KOPT-K1 (cell line): ENCODE data around the gene MED12L.
A peak's percentile ranks its signal among the peaks of the same experiment; 100 is the strongest.
"Not testable (repeated sequence)": the region's sequence is repeated elsewhere in the genome, so short reads cannot be mapped to it uniquely, and the experiment has no call there.

Experiments used
- H3K27ac ChIP-seq: fragments of 200-600 bp; sonication (generic); 2 replicates; pipeline ENCODE4 v1.5.1; 2016; ENCODE audit warnings: antibody characterized with exemption, mild to moderate bottlenecking, low read depth, low read length; ENCODE audit not compliant: poor library complexity, severe bottlenecking
- H3K36me3 ChIP-seq: fragments of 200-600 bp; sonication (generic); 2 replicates; pipeline ENCODE4 v1.5.1; 2017; ENCODE audit warnings: antibody characterized with exemption, mild to moderate bottlenecking, low read length, moderate library complexity; ENCODE audit not compliant: insufficient read depth
- H3K9me3 ChIP-seq: fragments of 200-600 bp; sonication (generic); 2 replicates; pipeline ENCODE4 v1.5.1; 2017; ENCODE audit warnings: antibody characterized with exemption, low read length, mild to moderate bottlenecking; ENCODE audit not compliant: insufficient read depth, poor library complexity, severe bottlenecking

Gene MED12L

DNA sequence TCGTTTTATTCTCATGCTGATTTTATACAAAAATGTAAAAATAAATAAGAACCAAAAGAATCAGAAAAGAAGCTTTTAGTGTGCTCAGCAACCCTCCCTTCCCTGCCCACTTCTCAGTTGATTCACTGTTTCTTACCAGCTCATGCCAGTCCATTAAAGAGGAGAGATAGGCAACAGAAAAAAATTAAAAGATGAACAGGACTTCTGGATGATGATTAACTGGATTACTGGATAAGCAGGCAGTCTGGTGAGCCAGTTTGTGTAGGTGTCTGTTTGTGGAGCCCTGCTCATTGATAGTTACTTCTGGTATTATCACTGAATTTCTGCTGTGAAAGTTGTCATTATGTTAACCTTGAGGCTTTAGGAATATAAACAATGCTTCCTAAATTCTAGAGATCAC lies 132.7 kb downstream of the MED12L start:
- H3K36me3 ChIP-seq, result peaks cover 16% of the 10 kb centered on the region; the same call in 1 of the 2 replicates
- H3K27ac ChIP-seq, result no peak overlapping the region

DNA sequence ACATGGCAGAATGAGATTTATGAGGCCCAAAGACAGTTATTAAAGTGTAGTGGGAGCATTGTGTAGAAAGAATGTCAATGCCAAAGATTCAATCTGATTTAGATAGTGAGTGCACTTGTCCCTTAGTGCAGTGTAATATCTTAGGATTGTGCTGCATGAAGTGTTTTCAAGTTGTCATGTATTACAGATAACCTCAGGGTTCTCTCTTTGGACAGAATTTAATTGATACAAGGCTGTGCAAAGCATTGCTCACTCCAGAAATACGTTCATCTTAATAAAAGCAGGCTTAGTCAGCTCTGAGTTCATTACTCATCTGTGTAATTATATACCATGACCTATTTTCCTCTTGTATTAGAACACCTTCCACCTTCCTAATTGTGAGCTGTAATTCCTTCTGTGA lies 133.6 kb downstream of the MED12L start:
- Histone ChIP-seq H3K9me3 (peaks cover 27% of the 10 kb centered on the region), H3K27ac (no peak overlapping the region), H3K36me3 (peaks cover 16% of the 10 kb centered on the region; the same call in 1 of the 2 replicates)

More for the DNA sequence above, 132.7 kb downstream of the MED12L start:
- peaks cover 27% of the 10 kb centered on the region for H3K9me3 ChIP-seq

DNA sequence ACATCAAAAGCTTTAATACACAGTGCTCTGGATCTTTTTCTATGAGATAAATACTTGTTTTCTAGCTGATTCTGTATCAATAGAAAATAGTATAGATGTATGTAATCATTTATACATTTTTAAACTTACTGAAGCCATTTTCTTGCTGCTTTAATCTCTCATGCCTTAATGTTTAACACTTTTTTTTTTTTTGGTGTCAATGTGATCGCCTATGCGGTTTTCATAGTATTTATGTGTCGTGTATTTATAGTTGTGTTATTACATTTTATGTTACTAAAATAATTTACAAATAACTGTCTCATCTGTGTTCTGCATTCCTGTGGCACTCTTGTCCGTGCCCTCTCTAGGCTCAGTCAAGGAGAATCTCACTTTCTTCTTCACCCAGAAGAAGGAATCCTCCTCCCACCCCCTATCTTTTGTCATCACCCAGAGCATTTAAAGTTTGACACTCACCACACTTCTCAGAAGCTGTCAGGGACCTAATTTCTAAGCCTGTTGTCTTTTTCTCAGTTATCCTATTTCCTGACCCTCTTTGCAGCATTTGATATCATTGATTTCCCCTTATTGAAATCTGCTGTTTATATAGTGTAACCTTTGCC lies 138.9 kb downstream of the MED12L start:
- H3K9me3 ChIP-seq, result peaks cover 27% of the 10 kb centered on the region

DNA sequence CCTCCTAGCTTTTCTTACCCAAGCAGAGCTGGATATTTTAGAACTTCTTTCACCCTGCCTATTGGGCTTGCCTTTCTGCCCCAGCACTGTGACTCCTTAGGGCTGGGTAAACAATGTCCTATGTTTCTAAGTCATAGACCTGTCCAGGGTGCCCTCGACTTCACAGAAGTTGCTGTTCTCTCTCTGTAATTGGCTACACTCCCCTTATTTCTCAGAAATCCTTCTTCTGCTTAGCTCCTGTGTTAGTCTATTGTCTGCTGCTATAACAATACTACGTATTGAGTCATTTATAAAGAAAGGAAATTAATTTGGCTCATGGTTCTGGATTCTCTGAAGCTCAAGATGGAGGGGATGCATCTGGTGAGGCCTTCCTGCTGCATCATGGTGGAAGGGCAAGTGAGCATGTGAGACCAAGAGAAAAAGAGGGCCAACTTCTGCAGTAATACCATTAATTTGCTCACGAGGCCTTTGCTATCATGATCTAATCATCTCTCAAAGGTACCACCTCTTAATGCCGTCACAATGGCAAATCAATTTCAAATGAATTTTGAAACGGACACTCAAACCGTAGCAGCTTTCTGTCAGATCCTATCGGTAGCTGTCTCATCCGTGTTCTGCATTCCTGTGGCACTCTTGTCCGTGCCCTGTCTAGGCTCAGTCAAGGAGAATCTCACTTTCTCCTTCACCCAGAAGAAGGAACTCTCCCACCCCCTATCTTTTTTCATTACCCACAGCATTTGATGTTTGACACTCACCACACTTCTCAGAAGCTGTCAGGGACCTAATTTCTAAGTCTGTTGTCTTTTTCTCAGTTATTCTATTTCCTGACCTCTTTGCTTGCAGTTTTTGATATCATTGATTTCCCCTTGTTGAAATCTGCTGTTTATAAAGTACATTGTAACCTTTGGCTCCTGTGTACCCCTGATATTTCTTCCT lies 139.8 kb downstream of the MED12L start:
- Histone ChIP-seq H3K9me3 (peaks cover 23% of the 10 kb centered on the region), H3K27ac (no peak overlapping the region), H3K36me3 (peaks cover 21% of the 10 kb centered on the region; the same call in 1 of the 2 replicates)

More for the DNA sequence above, 138.9 kb downstream of the MED12L start:
- peaks cover 25% of the 10 kb centered on the region; the same call in 1 of the 2 replicates for H3K36me3 ChIP-seq
- no peak overlapping the region for H3K27ac ChIP-seq

DNA sequence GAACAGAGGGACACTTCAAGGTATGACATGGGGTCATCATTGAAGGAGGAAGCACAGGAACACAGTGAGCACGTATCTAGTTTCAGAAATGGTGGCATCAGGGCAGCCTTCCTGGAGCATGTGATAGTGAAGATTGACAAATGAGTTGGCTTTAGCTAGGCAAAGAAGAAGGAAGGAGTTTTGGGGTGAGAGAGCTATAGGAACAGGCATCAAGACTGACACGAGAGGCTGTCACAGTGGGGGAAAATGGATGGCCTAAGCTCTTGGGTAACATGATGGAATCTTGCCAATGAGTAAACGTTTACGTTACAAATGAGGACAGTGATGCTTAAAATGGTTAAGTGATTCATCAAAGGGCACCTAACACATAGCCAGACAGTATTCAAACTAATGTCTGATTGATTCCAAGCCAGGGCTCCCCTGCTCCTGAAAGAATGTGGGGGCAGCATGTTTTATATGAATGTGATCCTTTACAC lies 140.7 kb downstream of the MED12L start:
- Histone ChIP-seq H3K36me3 (peaks cover 19% of the 10 kb centered on the region; the same call in 1 of the 2 replicates), H3K9me3 (peaks cover 15% of the 10 kb centered on the region), H3K27ac (no peak overlapping the region)

DNA sequence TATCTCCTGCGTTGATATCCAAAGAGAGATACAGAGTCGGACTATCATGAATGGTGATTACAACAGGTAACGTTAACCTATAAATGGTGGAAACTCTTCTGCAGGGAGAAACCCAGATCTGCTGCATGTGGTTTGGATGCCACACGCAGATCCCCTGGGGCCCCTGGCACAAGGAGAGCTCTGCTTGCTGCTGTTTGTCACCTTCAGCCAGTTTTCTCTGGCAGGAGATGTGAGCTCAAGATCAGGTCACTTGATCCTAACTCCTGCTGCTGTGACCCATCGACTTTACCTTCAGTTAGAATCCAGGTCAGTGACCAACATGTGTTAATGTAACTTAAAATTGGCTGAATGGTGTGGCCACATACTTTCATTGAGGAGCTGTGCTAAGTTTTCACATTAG lies 141.4 kb downstream of the MED12L start:
- peaks cover 8% of the 10 kb centered on the region for H3K9me3 ChIP-seq
- H3K27ac ChIP-seq, result no peak overlapping the region
- H3K36me3 ChIP-seq, result peaks cover 13% of the 10 kb centered on the region; the same call in 1 of the 2 replicates

GRCh38 chr3:151227266-151227806 lies 141.9 kb downstream of the MED12L start:
- Histone ChIP-seq H3K9me3 (peaks cover 2% of the 10 kb centered on the region), H3K36me3 (peaks cover 9% of the 10 kb centered on the region; the same call in 1 of the 2 replicates), H3K27ac (peak overlapping the region; percentile 31)

DNA sequence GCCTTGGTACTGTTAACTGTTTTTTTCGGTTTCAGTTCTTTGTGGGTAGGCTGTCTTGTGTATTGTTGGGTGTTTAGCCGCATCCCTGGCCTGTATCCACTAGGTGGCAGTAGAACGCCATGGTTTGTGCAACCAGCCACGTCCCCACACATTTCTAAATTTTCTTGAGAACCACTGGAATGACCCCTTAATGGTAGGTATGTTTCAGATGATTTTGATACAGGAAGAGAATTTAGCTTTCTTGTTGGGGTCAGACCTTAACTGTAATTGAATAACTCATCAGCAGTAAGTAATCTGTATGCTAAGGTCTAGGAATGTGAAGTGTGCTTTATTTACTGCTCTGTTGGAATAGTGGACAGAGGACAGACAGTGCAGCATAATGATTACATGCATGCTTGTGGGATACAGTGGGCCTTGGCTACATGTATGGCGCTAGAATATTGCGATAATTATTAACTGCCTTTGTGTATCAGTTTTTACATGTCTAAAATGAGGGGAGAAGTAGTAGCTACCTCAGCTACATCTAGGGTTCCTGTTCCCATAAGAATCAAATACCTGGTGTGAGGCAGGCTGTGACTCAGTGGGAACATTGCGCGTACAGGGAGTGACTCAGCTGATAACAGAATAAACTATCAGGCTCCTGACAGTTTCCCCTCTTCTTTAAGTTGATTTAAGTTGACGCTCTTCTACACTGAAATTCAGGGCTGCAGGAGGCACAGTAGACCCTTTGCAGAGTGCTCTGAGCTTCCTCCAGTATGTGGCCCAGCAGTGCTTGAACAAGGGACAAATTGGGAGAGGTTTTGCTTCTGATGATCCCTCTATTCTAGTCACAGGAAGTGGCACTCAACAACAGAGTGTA lies 142.6 kb downstream of the MED12L start:
- Histone ChIP-seq H3K27ac (peak overlapping the region; percentile 31), H3K36me3 (peaks cover 9% of the 10 kb centered on the region; the same call in 1 of the 2 replicates), H3K9me3 (no peaks in the 10 kb centered on the region)

GRCh38 chr3:151228666-151229040 lies 143.2 kb downstream of the MED12L start:
- Histone ChIP-seq H3K9me3 (no peaks in the 10 kb centered on the region), H3K36me3 (peaks cover 9% of the 10 kb centered on the region; the same call in 1 of the 2 replicates), H3K27ac (no peak overlapping the region)

DNA sequence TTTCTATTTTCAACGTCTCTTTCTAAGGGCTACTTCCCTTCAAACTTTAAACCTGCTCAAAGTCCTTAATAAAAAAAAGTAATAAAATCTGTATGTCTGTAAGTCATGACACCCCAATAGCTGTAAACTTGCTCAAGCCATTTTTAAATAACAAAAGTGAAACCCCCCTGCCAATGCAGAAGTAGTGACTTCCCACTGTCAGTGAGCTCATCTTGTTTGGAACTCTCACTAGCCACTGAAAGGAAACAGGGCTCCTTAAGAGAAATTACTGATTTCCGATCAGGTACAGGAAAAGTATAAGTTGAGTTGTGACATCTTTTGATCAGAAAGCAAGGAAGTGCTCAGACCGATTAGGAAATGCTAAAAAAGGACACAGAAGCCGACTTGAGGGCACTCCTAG lies 145.2 kb downstream of the MED12L start:
- H3K36me3 ChIP-seq, result peaks cover 9% of the 10 kb centered on the region; the same call in 1 of the 2 replicates
- no peak overlapping the region for H3K27ac ChIP-seq
- H3K9me3 ChIP-seq, result no peaks in the 10 kb centered on the region

DNA sequence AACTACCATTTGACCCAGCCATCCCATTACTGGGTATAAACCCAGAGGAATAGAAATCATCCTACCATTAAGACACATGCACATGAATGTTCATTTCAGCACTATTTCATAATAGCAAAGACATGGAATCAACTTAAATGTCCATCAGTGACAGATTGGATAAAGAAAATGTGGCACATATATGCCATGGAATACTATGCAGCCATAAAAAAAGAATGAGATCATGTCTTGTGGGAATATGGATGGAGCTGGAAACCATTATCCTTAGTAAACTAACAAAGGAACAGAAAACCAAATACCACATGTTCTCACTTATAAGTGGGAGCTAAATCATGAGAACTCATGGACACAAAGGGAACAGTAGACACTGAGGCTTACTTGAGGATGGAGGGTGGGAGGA lies 146.9 kb downstream of the MED12L start:
- H3K9me3 ChIP-seq, H3K27ac ChIP-seq, H3K36me3 ChIP-seq: not testable (repeated sequence)

DNA sequence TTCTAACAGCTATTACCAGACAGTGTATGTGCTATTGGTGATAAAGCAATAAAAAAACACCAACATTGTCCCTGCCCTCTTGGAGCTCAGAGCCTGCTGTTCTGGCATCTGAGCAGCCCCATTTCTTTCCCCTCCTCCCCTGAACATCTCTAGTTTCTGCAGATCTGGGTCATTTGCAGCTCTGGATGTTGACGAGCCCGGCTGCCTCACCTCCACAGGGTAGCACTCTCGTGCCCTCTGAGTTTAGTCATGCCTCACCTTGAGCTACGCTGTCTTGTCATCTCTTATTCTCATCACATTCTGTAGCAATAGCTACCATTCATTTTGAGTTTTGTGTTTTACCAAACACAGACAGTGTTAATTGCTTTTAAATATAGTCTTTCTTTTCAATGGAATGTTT lies 147.5 kb downstream of the MED12L start:
- no peak overlapping the region for H3K27ac ChIP-seq
- no peaks in the 10 kb centered on the region; the same call in 1 of the 2 replicates for H3K36me3 ChIP-seq
- no peaks in the 10 kb centered on the region for H3K9me3 ChIP-seq

DNA sequence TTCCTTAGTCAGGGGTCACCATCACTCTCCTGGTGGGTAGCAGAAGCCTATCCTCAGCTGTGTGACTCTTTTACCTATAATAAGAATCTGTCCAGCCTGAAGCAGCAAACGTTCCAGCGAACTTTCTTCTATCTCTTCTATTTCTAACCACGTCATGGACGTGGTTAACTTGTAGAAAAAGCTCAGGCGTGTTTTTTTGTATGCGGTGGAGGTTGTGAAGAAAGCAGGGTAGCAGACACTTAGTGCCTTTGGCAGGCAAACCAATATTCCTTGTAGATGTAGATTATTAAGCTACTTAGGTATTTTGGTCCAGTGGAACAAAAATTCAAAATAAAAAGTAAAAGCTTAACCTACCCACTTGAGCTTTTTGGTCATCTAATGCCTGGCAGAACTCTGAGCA lies 149.4 kb downstream of the MED12L start:
- no peak overlapping the region for H3K27ac ChIP-seq
- no peaks in the 10 kb centered on the region for H3K9me3 ChIP-seq
- H3K36me3 ChIP-seq, result no peaks in the 10 kb centered on the region

DNA sequence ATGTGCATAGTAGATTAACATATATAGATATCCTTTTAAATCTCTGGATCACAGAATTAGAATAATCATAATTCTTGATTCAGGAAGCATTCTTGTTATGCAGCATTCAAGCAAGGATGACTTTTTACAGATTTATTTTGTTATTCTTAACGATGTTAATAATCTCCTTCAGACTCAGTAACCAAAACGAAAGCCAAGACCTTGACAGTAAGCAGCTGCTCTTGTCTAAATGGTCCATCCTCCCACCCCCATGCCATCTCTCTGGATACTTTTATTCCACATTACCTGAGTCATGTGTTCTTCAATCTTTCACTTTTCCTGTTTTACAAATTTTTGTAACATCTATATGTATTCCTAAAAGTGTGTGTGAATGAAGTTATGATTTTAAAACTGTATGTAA lies 150.9 kb downstream of the MED12L start:
- no peaks in the 10 kb centered on the region for H3K36me3 ChIP-seq
- no peak overlapping the region for H3K27ac ChIP-seq
- no peaks in the 10 kb centered on the region for H3K9me3 ChIP-seq
